CD4-positive, alpha-beta memory T cell (primary cell): ENCODE data around the gene SNRPA. TPM values are rescaled to one million over a fixed set of nuclear protein-coding genes. Genes with fewer than 3 reads are reported as not detected.
"Not testable (repeated sequence)": the region's sequence is repeated elsewhere in the genome, so short reads cannot be mapped to it uniquely, and the experiment has no call there.

Source experiments
- CTCF ChIA-PET: fragments of 350-600 bp; sonication (Branson Sonifier 250); formaldehyde crosslinking; loops from one replicate; lab custom pipeline; 2021; ENCODE audit warnings: inconsistent platforms; ENCODE audit not compliant: partially characterized antibody; lab: Charles Lee
- POLR2A ChIA-PET: fragments of 350-600 bp; sonication (Branson Sonifier 250); formaldehyde crosslinking; loops from one replicate; lab custom pipeline; 2021; ENCODE audit not compliant: partially characterized antibody; lab: Charles Lee
- DNase-seq, 5 donors: peaks; one replicate each; pipeline versions ENCODE4 v3.0.0 to v3.0.0-alpha.2; 2020 to 2022; ENCODE audit warnings: mixed read lengths in 1 of 5
- H3K27ac ChIP-seq: one replicate; pipeline ENCODE4 v1.7.0; 2013; ENCODE audit warnings: low read depth, low read length
- H3K27me3 ChIP-seq: 2 replicates; pipeline ENCODE4 v1.7.0; 2013; ENCODE audit warnings: mild to moderate bottlenecking, low read length, moderate library complexity; ENCODE audit not compliant: insufficient read depth
- H3K36me3 ChIP-seq: 2 replicates; pipeline ENCODE4 v1.7.0; 2013; ENCODE audit warnings: mild to moderate bottlenecking, low read length, moderate library complexity; ENCODE audit not compliant: insufficient read depth
- H3K4me1 ChIP-seq: 2 replicates; pipeline ENCODE4 v1.7.0; 2013; ENCODE audit warnings: mild to moderate bottlenecking, low read length, moderate library complexity; ENCODE audit not compliant: insufficient read depth
- H3K4me3 ChIP-seq, 2 donors: one replicate each; pipeline ENCODE4 v1.7.0; 2013; ENCODE audit warnings: low read length in 2 of 2, mild to moderate bottlenecking in 1 of 2
- H3K9me3 ChIP-seq, 2 donors: one replicate each; pipeline ENCODE4 v1.7.0; 2013; ENCODE audit warnings: low read length in 2 of 2, control low read depth in 1 of 2; ENCODE audit not compliant: control insufficient read depth in 1 of 2
- H3K27ac Mint-ChIP-seq, 7 donors: one replicate each; pipeline ENCODE4 v1.8.0; 2020 to 2021; ENCODE audit warnings: mixed read lengths in 7 of 7, mild to moderate bottlenecking in 6 of 7, inconsistent platforms in 3 of 7, moderate library complexity in 3 of 7
- H3K27me3 Mint-ChIP-seq, 2 donors: one replicate each; pipeline ENCODE4 v1.8.0; 2020 to 2021; ENCODE audit warnings: mixed read lengths in 2 of 2
- H3K36me3 Mint-ChIP-seq, 2 donors: one replicate each; pipeline ENCODE4 v1.8.0; 2020 to 2021; ENCODE audit warnings: mixed read lengths in 2 of 2, inconsistent platforms in 1 of 2, mild to moderate bottlenecking in 1 of 2
- H3K4me1 Mint-ChIP-seq, 4 donors: one replicate each; pipeline ENCODE4 v1.8.0; 2020 to 2021; ENCODE audit warnings: mixed read lengths in 4 of 4, mild to moderate bottlenecking in 1 of 4
- H3K4me3 Mint-ChIP-seq, 8 donors: one replicate each; pipeline ENCODE4 v1.8.0; 2020 to 2021; ENCODE audit warnings: mixed read lengths in 8 of 8, mild to moderate bottlenecking in 7 of 8, moderate library complexity in 6 of 8, inconsistent platforms in 3 of 8
- H3K9me3 Mint-ChIP-seq, 8 donors: one replicate each; pipeline ENCODE4 v1.8.0; 2020 to 2021; ENCODE audit warnings: mixed read lengths in 8 of 8, mild to moderate bottlenecking in 5 of 8, inconsistent platforms in 3 of 8, moderate library complexity in 1 of 8
- intact Hi-C: fragments of 100-400 bp; cut with micrococcal nuclease; formaldehyde crosslinking; loops from one replicate; pipeline ENCODE4 v1.15.1; 2023
- polyA plus RNA-seq, 2 donors: library from polyadenylated mRNA; unstranded; fragments of 300-500 nt; fragmentation: Illumina TruSeq; gene quantifications; one replicate each; pipeline ENCODE4 v1.2.3, GENCODE V29; 2021
- total RNA-seq, 2 experiments: library from RNA; stranded (reverse); gene quantifications; one replicate each; pipeline ENCODE4 v1.2.3, GENCODE V29; 2021

SNRPA gene
- total and polyA plus RNA-seq, 4 experiments from 2014 or later, result 48.8 to 95.7 (median 78.6) TPM

DNA sequence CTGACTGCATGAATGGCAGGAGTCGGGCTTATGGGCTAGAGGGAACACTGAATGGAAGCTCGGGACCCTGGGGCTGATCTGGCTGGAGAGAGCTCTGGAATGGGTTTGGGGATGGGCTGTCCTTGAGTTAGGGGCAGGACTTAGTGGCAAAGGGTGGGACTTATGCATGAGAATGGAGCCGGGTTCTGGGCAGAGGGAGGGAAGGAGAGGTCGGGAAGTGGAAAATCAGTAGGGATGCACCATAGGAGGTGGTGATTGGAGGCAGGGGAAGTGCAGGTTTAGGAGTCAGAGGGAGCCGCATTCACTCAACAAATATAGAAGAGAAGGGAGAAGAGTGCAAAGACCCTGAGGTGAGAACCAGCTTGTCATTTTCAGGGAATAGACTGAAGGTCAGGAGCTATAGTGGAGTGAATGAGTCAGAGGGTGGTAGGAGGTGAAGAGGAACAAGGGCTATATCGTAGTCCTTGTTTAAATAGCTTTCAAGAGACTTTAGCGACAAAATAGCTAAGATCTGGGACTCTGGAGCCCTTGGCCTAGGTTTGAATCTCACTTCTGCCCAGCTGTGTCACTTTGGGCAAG is 27.8 kb downstream of the SNRPA start:
- Mint-ChIP-seq H3K9me3 (no peaks in the 10 kb centered on the region), H3K4me1 (peaks cover 25 to 45% (median 32%) of the 10 kb centered on the region in 4 donors), H3K4me3 (peak overlapping the region; percentile 92 to 98 (median 95)), H3K27me3 (no peaks in the 10 kb centered on the region), H3K27ac (peak overlapping the region; percentile 95 to 99 (median 99)), H3K36me3 (peaks cover 15 to 31% of the 10 kb centered on the region in 2 donors)
- ChIA-PET CTCF (interaction anchor here (0.7 to 4.1 kb wide), 14 partner anchors 8 to 144 kb away, joined by 3 to 46 read pairs (median 6); partner anchors contain the start of genes ACTMAP, COQ8B, EGLN2 and ITPKC), POLR2A (interaction anchor here (0.8 to 14.6 kb wide), 23 partner anchors 8 to 771 kb away, joined by 3 to 369 read pairs (median 6); partner anchors contain the start of genes ACTMAP, C19orf47, COQ8B and EGLN2)
- Histone ChIP-seq H3K27ac (peak overlapping the region; percentile 89), H3K36me3 (peaks cover 5% of the 10 kb centered on the region), H3K4me3 (peak overlapping the region; percentile 14 to 67), H3K4me1 (peaks cover 29% of the 10 kb centered on the region), H3K27me3 (no peaks in the 10 kb centered on the region), H3K9me3 (no peaks in the 10 kb centered on the region)
- intact Hi-C loops, result loop anchor here (1.0 kb wide), 6 partner anchors 20 to 366 kb away; partner anchors contain the start of gene ACTMAP
- no peak for DNase-seq

DNA sequence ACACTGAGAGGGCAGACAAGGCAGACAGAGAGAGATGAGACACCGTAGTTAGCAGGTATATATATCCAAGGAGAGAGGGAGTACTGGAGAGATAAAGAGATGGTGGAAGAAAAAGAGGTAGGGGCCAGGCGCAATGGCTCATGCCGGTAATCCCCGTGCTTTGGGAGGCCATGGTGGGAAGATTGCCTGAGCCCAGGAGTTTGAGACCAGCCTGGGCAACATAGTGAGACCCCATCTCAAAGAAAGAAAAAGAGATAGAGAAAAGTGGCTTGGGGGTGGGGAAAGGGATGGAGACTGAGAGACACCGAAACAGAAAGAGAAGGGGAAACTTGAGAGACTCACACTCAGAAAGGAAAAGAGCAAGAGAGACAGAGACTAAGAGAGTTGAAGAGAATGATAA is 29.6 kb downstream of the SNRPA start:
- H3K36me3 Mint-ChIP-seq, result peaks cover 15 to 36% of the 10 kb centered on the region in 2 donors
- Histone ChIP-seq H3K9me3 (no peaks in the 10 kb centered on the region), H3K27me3 (no peaks in the 10 kb centered on the region), H3K4me1 (peaks cover 29% of the 10 kb centered on the region), H3K4me3 (no peak overlapping the region), H3K27ac (no peak overlapping the region), H3K36me3 (peaks cover 5% of the 10 kb centered on the region)
- H3K27me3 Mint-ChIP-seq, result no peaks in the 10 kb centered on the region
- POLR2A ChIA-PET, result interaction anchor here (1.0 to 14.6 kb wide), 2 partner anchors 22 to 32 kb away, joined by 3 to 369 read pairs; partner anchors contain the start of gene EGLN2
- DNase-seq, result no peak
- H3K4me3 Mint-ChIP-seq, result peak overlapping the region in 1 of 8 donors; percentile 2
- intact Hi-C loops, result no loop called here
- CTCF ChIA-PET, result interaction anchor here (0.9 to 4.1 kb wide), 2 partner anchors 17 to 26 kb away, joined by 3 to 40 read pairs; partner anchors contain the start of gene EGLN2
- H3K4me1 Mint-ChIP-seq, result peaks cover 25 to 45% (median 32%) of the 10 kb centered on the region in 4 donors
- peak overlapping the region; percentile 42 to 91 (median 67) for H3K27ac Mint-ChIP-seq
- H3K9me3 Mint-ChIP-seq, result no peaks in the 10 kb centered on the region

DNA sequence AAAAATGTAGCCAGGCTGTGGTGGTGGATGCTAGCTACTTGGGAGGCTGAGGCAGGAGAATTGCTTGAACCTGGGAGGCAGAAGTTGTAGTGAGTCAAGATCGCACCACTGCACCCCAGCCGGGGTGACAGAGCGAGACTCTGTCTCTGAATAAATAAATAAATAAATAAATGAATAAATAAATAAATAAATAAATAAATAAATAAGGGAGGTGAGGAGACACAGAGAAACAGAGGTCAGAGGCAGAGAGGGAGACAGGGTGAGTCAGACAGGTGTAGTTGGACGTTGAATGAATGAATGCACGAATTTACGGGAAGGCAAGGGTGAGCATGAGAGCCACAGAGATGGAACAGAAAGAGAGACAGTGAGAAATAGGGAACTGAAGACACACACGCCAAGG is 30.1 kb downstream of the SNRPA start:
- Histone ChIP-seq H3K4me1 (peaks cover 29% of the 10 kb centered on the region), H3K27ac (no peak overlapping the region), H3K9me3 (no peaks in the 10 kb centered on the region), H3K36me3 (peaks cover 5% of the 10 kb centered on the region), H3K4me3 (no peak overlapping the region), H3K27me3 (no peaks in the 10 kb centered on the region)
- Mint-ChIP-seq H3K36me3 (peaks cover 17 to 38% of the 10 kb centered on the region in 2 donors), H3K4me3 (peak overlapping the region in 1 of 8 donors; percentile 8), H3K27ac (peak overlapping the region in 3 of 7 donors; percentile 52 to 79 (median 61)), H3K27me3 (no peaks in the 10 kb centered on the region), H3K4me1 (peaks cover 25 to 45% (median 32%) of the 10 kb centered on the region in 4 donors), H3K9me3 (no peaks in the 10 kb centered on the region)
- POLR2A ChIA-PET, result interaction anchor here (1.0 to 14.6 kb wide), 2 partner anchors 21 to 33 kb away, joined by 3 to 369 read pairs; partner anchors contain the start of gene EGLN2
- CTCF ChIA-PET, result interaction anchor here (0.8 to 4.1 kb wide), 2 partner anchors 16 to 120 kb away, joined by 3 to 40 read pairs; partner anchors contain the start of gene EGLN2
- DNase-seq, result no peak
- intact Hi-C loops, result no loop called here

GRCh38 chr19:40783711-40784110 is 32.7 kb downstream of the SNRPA start:
- Histone ChIP-seq H3K4me1 (peaks cover 14% of the 10 kb centered on the region), H3K9me3 (no peaks in the 10 kb centered on the region), H3K27ac (no peak overlapping the region), H3K4me3 (no peak overlapping the region), H3K36me3 (peaks cover 5% of the 10 kb centered on the region), H3K27me3 (no peaks in the 10 kb centered on the region)
- H3K36me3 Mint-ChIP-seq, result peaks cover 20 to 39% of the 10 kb centered on the region in 2 donors
- H3K27ac Mint-ChIP-seq, result peak overlapping the region in 1 of 7 donors; percentile 12
- intact Hi-C loops, result no loop called here
- H3K4me3 Mint-ChIP-seq, result no peak overlapping the region
- H3K4me1 Mint-ChIP-seq, result peaks cover 13 to 22% (median 18%) of the 10 kb centered on the region in 4 donors
- no peak for DNase-seq
- CTCF ChIA-PET, result no interaction called here
- POLR2A ChIA-PET, result interaction anchor here (14.6 kb wide), 1 partner anchor 19 kb away, joined by 369 read pairs; the partner anchor contains the start of gene EGLN2
- no peaks in the 10 kb centered on the region for H3K27me3 Mint-ChIP-seq
- H3K9me3 Mint-ChIP-seq, result no peaks in the 10 kb centered on the region

DNA sequence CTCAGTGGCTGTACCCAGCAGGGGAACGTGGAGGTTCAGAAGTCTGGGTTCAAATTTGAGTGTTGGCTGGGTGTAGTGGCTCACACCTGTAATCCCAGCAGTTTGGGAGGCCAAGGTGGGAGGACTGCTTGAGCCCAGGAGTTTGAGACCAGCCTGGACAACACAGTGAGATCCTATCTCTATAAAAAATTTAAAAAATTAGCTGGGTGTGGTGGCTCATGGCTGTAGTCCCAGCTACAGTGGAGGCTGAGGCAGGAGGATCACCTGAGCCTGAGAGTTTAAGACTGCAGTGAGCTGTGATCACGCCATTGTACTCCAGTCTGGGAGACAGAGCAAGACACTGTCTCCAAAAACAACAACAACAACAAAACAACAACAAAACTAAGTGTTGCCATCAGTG is 33.1 kb downstream of the SNRPA start:
- H3K27me3 Mint-ChIP-seq, H3K36me3 ChIP-seq, H3K27me3 ChIP-seq, H3K27ac Mint-ChIP-seq, H3K9me3 Mint-ChIP-seq, H3K9me3 ChIP-seq, CTCF ChIA-PET, intact Hi-C loops, H3K27ac ChIP-seq, DNase-seq, H3K4me3 ChIP-seq, H3K4me3 Mint-ChIP-seq: not testable (repeated sequence)
- H3K4me1 Mint-ChIP-seq, result peaks cover 11 to 18% (median 15%) of the 10 kb centered on the region in 4 donors
- H3K4me1 ChIP-seq, result peaks cover 10% of the 10 kb centered on the region
- peaks cover 20 to 38% of the 10 kb centered on the region in 2 donors for H3K36me3 Mint-ChIP-seq
- POLR2A ChIA-PET, result interaction anchor here (14.6 kb wide), 1 partner anchor 18 kb away, joined by 369 read pairs; the partner anchor contains the start of gene EGLN2

DNA sequence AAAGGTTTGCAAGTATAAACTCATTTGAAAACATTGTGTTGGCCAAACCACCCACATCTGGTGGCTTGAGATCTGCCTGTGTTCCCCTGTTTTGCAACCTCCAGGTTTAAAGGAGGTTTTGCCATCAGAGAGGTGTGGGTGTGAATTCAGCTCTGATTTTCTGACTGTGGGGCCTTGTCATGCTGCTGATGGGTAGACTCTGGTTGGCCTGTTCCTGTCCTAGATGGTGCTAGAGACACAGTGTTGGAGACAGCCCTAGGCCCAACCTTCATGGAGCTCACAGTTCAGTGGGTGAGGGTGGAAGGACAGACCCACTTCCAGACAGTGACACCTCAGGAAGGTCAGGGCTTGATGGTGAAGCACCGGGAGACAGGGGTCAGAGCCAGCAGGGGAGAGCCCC is 34.5 kb downstream of the SNRPA start:
- Histone ChIP-seq H3K9me3 (no peaks in the 10 kb centered on the region), H3K36me3 (peaks cover 5% of the 10 kb centered on the region), H3K4me3 (no peak overlapping the region), H3K27me3 (no peaks in the 10 kb centered on the region), H3K27ac (no peak overlapping the region), H3K4me1 (no peaks in the 10 kb centered on the region)
- Mint-ChIP-seq H3K4me1 (peaks cover 5 to 10% (median 8%) of the 10 kb centered on the region in 4 donors), H3K9me3 (no peaks in the 10 kb centered on the region), H3K27me3 (no peaks in the 10 kb centered on the region), H3K4me3 (no peak overlapping the region), H3K27ac (peak overlapping the region in 3 of 7 donors; percentile 37 to 67 (median 64)), H3K36me3 (peaks cover 22 to 43% of the 10 kb centered on the region in 2 donors)
- CTCF ChIA-PET, result no interaction called here
- peak in 1 of 5 donors; percentile 16 for DNase-seq
- intact Hi-C loops, result no loop called here
- POLR2A ChIA-PET, result interaction anchor here (0.6 to 1.7 kb wide), 2 partner anchors 12 to 33 kb away, joined by 3 to 11 read pairs; no protein-coding TSS in a partner anchor
